Activated naive CD4-positive, alpha-beta T cell treated with anti-CD3 and anti-CD28 coated beads, Interleukin-2, amount 50 U/mL, for 24 hours (primary cell): ENCODE data around the gene GRID1.

ENCODE experiments used
- H3K27ac Mint-ChIP-seq: one replicate; pipeline ENCODE4 v1.8.0; 2021; ENCODE audit warnings: mild to moderate bottlenecking, mixed read lengths
- H3K27me3 Mint-ChIP-seq: one replicate; pipeline ENCODE4 v1.8.0; 2021; ENCODE audit warnings: mixed read lengths
- H3K36me3 Mint-ChIP-seq: one replicate; pipeline ENCODE4 v1.8.0; 2021; ENCODE audit warnings: mixed read lengths
- H3K4me1 Mint-ChIP-seq: one replicate; pipeline ENCODE4 v1.8.0; 2021; ENCODE audit warnings: mixed read lengths
- H3K4me3 Mint-ChIP-seq: one replicate; pipeline ENCODE4 v1.8.0; 2021; ENCODE audit warnings: mild to moderate bottlenecking, mixed read lengths
- H3K9me3 Mint-ChIP-seq: one replicate; pipeline ENCODE4 v1.8.0; 2021; ENCODE audit warnings: mixed read lengths

Gene GRID1

DNA sequence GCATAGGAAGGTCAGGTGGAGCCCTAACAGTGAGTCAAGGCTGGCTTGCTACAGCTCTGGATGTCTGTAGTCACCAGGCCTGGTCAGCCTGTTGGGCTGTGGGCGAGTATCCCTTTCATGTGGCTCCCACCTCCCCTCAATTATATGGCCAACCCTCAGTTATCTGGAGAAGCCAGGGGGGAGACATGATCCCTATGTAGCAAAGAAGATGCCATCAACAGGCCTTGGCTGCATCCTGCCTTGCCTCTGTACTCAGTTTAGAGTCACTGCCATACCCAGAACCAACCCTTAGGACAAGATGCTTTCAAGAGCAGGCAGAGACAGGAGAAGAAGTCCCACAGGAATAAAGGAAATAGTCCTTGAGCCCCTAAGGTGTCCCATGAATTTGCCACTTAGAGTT is 763.9 kb downstream of the GRID1 start:
- Mint-ChIP-seq H3K4me3 (no peak overlapping the region), H3K4me1 (no peaks in the 10 kb centered on the region), H3K27ac (no peak overlapping the region), H3K27me3 (no peaks in the 10 kb centered on the region), H3K36me3 (no peaks in the 10 kb centered on the region), H3K9me3 (no peaks in the 10 kb centered on the region)

DNA sequence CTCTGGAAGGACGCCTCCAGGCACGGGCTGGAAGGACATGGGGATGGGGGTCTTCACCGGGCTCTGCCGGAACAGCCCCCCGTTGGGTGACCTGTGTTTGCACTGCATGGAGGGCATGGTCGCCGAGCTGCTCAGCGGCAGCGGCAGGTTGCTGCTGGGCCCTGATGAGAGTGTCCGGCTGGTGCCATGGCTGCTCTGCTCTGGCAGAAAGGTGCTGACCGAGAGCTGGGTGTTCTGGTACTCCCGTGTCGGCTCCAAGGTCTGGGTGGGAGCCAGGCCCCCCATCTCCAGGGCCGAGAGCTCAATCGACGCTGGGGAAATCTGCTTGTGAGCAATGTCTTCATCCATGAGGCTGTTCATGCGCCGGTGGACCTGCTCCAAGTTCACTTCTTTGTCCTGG is 764.3 kb downstream of the GRID1 start:
- no peaks in the 10 kb centered on the region for H3K4me1 Mint-ChIP-seq

DNA sequence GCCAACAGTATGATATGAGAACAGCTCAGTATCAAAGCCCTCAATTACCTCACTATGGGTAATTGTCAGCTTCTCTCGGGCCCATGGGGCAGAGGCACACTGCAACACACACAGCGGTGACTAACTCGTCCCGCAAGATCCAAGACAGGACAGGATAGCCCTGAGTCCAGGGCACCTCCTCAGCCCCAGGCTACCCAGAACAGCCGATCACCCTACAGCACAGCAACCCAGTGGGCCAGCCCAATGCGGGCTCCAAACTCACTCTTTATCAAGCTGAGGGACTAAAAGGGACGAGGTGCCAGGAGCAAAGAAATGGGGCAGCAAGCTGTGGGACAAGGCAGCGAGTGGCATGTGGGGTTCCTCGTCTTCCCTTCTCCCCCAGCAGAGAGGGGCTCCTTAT is 765.1 kb downstream of the GRID1 start:
- H3K4me1 Mint-ChIP-seq, result no peaks in the 10 kb centered on the region

More for the DNA sequence above, 764.3 kb downstream of the GRID1 start:
- Mint-ChIP-seq H3K36me3 (no peaks in the 10 kb centered on the region), H3K4me3 (no peak overlapping the region), H3K27ac (no peak overlapping the region), H3K27me3 (no peaks in the 10 kb centered on the region), H3K9me3 (no peaks in the 10 kb centered on the region)

DNA sequence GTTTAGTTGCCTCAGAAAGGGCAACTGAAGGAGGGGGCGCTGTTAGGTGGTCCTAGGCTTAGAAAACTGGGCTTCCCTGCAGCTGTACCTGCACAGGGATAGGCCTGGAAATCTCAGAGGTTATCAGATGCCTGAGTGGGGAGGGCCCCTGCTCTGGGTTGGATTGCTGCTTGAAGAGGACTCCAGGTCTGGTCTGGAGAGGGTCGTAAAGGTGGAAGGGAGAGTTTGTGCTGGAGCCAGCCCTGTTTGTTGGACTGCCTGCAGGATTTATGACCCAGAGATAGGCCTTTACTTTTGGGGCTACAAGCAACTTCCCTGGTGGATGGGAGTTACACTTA is 765.9 kb downstream of the GRID1 start:
- no peaks in the 10 kb centered on the region for H3K36me3 Mint-ChIP-seq

More for the DNA sequence above, 765.1 kb downstream of the GRID1 start:
- Mint-ChIP-seq H3K27me3 (no peaks in the 10 kb centered on the region), H3K36me3 (no peaks in the 10 kb centered on the region), H3K4me3 (no peak overlapping the region), H3K9me3 (no peaks in the 10 kb centered on the region), H3K27ac (no peak overlapping the region)

DNA sequence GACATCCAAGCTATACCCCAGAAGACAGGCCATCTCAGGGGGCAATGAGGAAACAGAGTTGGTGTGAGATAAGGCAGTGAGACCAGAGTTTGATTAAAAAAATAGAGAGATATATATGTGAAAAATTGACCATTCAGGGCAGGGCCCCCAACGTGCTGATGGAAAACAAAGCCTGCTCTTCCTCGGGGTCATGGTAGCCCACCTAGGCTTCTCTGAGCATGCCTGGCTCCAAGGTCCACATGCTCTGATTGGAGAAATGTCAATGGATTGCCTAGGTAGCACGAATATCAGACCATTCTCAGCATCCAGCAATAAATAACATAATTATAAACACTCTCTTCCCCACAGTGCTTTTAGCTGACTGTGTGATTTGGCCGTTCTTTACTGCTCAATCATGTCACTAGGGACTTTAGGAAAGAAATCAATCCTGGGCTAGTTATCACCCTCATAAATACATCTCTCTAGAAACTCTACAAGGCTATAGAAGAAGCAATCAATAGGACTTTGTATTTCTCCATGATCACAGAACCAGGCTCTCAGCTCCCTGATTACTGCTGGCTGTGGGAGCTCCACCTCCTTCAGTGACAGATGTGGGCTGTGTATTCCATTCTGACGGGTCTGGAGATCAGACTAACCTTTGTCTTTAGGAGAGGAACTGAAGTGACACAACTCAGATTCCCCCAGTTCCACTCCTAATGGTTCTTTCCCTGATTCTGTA is 766.4 kb downstream of the GRID1 start:
- Mint-ChIP-seq H3K27me3 (no peaks in the 10 kb centered on the region), H3K4me1 (peaks cover 2% of the 10 kb centered on the region), H3K4me3 (no peak overlapping the region), H3K36me3 (no peaks in the 10 kb centered on the region), H3K27ac (no peak overlapping the region), H3K9me3 (no peaks in the 10 kb centered on the region)

More for the DNA sequence above, 765.9 kb downstream of the GRID1 start:
- no peak overlapping the region for H3K27ac Mint-ChIP-seq
- H3K4me1 Mint-ChIP-seq, result no peaks in the 10 kb centered on the region
- no peaks in the 10 kb centered on the region for H3K9me3 Mint-ChIP-seq
- H3K4me3 Mint-ChIP-seq, result no peak overlapping the region
- H3K27me3 Mint-ChIP-seq, result no peaks in the 10 kb centered on the region

DNA sequence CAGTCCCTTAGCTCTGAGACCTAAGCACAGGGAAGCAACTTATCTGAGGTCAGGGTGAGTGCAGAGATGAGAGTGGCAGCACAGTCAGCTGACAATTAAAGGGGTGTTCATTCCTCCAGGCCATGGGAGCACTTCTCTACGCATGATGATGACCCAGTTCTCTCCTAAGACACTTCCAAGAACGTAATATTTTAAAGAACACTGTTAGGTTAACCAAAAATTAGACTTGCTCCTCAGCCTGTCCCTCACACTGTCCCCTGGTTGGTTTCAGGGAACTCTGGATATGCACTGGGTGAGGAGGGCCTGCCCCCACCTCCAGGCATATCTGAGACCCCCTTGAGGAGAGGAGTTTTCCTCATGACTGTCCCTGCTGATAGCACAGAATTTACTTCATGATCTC is 767.5 kb downstream of the GRID1 start:
- no peaks in the 10 kb centered on the region for H3K36me3 Mint-ChIP-seq
- no peak overlapping the region for H3K4me3 Mint-ChIP-seq
- peaks cover 13% of the 10 kb centered on the region for H3K4me1 Mint-ChIP-seq
- H3K27ac Mint-ChIP-seq, result no peak overlapping the region
- no peaks in the 10 kb centered on the region for H3K9me3 Mint-ChIP-seq
- no peaks in the 10 kb centered on the region for H3K27me3 Mint-ChIP-seq

DNA sequence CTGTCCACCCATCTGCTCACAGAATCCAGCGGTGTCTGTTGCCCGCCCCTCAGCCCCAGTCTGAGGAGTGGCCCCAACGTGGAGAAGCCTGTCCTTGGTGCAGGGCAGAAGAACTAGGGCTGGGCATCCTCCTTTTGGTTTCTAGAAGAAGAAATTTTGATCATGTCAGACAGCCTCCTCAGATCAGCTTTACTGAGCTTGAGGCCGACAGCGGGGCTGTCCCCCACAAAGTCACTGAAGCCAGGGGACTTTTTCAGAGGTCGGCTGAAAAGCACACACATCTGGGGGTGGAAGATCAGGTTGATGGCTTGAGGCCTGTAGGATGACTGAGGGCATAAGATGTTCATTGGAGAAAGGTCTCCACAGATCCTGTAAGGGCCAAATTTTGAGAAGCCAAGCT is 767.9 kb downstream of the GRID1 start:
- Mint-ChIP-seq H3K27ac (no peak overlapping the region), H3K36me3 (no peaks in the 10 kb centered on the region), H3K4me1 (peaks cover 17% of the 10 kb centered on the region), H3K27me3 (no peaks in the 10 kb centered on the region), H3K9me3 (no peaks in the 10 kb centered on the region), H3K4me3 (no peak overlapping the region)

DNA sequence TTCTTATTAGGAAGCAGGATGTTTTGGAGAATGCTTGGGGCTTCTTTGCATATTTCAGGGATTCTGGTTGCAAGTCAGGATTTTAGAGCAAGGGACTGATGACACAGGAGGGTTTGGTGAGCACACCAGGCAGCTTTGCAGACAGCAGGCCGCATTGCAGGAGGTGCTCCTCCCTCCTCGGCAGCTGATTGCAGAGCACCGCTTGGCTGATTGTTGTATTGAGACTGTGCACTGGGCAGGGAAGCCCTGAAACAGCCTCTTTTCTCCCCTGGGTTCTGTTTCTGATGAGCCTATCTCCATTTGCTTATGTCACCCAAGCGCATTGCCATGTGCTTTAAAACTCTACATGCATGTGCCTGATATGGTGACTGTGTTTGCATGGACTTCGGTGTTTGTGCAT is 769.6 kb downstream of the GRID1 start:
- Mint-ChIP-seq H3K27ac (no peak overlapping the region), H3K36me3 (no peaks in the 10 kb centered on the region), H3K4me3 (no peak overlapping the region), H3K9me3 (no peaks in the 10 kb centered on the region), H3K4me1 (peaks cover 20% of the 10 kb centered on the region), H3K27me3 (no peaks in the 10 kb centered on the region)

DNA sequence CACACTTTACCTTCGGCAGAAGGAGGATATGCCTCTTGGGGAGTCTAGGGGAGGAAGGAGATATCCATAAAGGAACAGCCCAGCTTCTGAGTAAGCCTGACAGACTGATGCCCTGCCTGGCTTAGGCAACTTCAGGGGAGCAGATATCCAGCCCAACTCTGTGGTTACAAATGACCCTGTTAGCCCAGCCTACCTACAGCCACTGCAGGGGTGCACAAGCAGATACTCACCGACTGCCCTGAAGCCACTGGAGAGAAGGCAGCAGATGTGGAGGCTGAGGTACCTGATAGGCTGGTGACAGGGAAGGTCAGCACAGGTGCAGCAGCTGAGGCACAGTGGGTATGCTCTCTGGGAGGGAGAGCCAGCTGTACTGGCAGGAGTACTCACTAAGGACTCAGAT is 770.2 kb downstream of the GRID1 start:
- Mint-ChIP-seq H3K27ac (no peak overlapping the region), H3K4me3 (no peak overlapping the region), H3K36me3 (no peaks in the 10 kb centered on the region), H3K27me3 (no peaks in the 10 kb centered on the region), H3K9me3 (no peaks in the 10 kb centered on the region), H3K4me1 (peaks cover 20% of the 10 kb centered on the region)

DNA sequence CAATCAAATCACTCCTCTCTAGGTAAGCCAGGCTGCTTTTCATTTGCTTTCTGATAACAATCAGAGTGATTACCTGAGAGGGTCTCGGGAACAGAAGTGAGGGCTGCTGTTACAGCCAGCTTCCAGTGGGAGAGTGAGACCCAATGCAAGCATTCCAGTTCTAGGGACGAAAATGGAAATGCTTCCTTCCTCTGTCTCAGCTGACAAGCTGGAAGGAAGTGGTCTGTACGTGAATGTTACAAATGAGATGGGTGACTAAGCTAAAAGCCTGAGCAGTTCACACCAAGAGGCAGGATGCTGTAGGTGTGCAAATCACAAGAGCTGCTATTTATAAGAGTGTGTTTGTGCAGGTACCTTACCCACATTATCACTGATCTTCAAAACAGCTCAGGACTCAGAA is 772.4 kb downstream of the GRID1 start:
- H3K27ac Mint-ChIP-seq, result peak overlapping the region; percentile 18
- H3K27me3 Mint-ChIP-seq, result no peaks in the 10 kb centered on the region
- H3K36me3 Mint-ChIP-seq, result no peaks in the 10 kb centered on the region
- peaks cover 20% of the 10 kb centered on the region for H3K4me1 Mint-ChIP-seq
- H3K9me3 Mint-ChIP-seq, result no peaks in the 10 kb centered on the region
- H3K4me3 Mint-ChIP-seq, result no peak overlapping the region

DNA sequence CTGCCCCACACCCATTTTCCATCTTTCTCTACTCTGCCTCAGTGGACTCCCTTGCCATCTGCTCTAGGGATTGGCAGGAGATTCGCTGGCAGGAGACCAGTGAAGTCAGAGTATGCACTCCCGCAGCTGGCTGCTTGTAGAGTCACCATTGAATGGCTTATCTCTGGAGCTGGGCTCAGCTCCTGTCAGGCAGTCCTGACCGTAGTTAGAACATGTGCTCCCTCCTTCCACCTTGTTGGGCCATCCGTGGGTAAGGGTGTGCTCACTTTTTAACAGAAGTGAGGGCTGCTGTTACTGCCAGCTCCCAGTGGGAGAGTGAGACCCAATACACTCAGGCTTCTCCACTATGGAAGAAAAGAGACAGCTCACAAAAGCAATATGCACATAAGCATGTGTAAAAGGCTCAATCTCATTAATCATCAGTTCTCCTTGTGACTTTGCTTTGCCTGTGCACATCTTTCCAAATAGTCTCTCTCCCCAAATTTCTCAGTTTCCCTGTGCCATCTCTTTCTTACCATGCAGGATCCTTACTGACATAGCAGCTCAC is 773.3 kb downstream of the GRID1 start:
- H3K4me1 Mint-ChIP-seq, result peaks cover 20% of the 10 kb centered on the region
- no peaks in the 10 kb centered on the region for H3K27me3 Mint-ChIP-seq
- no peaks in the 10 kb centered on the region for H3K36me3 Mint-ChIP-seq
- H3K9me3 Mint-ChIP-seq, result no peaks in the 10 kb centered on the region
- no peak overlapping the region for H3K4me3 Mint-ChIP-seq
- H3K27ac Mint-ChIP-seq, result no peak overlapping the region

DNA sequence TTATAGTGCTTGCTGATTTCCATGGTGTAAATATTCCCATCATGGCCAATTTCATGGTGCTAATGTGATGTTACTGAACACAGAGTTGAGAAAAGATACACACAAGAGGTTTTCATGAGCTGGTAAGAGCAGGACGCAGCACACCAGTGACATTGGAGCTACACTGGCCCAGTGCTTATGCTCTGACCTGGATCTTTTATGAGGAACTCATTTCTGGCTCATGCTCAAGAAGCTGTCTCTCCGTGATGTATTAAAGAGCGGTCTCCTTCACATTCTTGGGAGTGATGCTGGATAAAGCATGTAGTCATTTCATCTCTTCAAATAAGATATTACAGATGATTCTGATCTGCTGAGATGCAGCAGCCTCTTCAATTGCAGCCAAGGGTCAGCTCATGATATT is 785.2 kb downstream of the GRID1 start:
- H3K27me3 Mint-ChIP-seq, result no peaks in the 10 kb centered on the region
- H3K4me1 Mint-ChIP-seq, result no peaks in the 10 kb centered on the region
- no peak overlapping the region for H3K27ac Mint-ChIP-seq
- no peaks in the 10 kb centered on the region for H3K36me3 Mint-ChIP-seq
- no peak overlapping the region for H3K4me3 Mint-ChIP-seq
- no peaks in the 10 kb centered on the region for H3K9me3 Mint-ChIP-seq

DNA sequence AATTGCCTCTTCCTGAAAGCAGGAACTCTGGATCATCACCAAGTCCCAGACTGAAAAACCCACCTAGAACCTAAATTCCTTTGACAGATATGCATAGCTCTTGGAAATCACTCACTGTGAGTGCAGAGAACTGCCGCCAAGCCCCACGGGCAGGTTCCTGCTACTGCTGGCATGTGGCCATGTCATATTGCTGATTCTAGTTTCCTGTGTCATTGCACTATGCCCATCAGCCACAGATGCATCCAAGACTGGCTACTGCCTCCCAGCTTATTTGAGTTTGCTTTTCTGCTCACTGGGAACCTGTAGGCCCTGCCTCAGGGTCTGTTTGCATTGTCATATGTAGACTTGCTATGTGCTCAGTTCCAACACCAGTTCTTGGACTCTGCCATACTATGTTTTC is 786.0 kb downstream of the GRID1 start:
- Mint-ChIP-seq H3K4me3 (no peak overlapping the region), H3K27me3 (no peaks in the 10 kb centered on the region), H3K4me1 (no peaks in the 10 kb centered on the region), H3K9me3 (no peaks in the 10 kb centered on the region), H3K36me3 (no peaks in the 10 kb centered on the region), H3K27ac (no peak overlapping the region)

DNA sequence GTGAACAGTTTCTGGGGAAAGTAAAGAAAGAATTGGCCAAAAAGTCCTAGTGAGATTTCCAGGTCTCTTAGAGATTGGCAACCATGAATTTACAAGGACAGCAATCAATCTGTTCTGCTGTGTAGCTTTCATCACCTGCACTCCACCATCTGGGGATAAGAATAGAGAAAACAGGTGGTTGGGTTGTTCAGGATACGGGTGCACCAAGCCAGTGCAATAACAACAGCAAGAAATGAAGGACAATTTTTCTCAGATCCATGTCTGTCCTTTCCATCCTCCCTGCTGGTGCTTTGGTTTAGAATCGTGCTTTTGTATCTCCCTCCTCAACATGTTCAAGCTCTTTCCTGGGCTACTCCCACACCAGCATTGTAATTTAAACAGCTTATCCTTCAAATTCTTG is 787.7 kb downstream of the GRID1 start:
- H3K9me3 Mint-ChIP-seq, result no peaks in the 10 kb centered on the region
- no peak overlapping the region for H3K27ac Mint-ChIP-seq
- H3K36me3 Mint-ChIP-seq, result no peaks in the 10 kb centered on the region
- peaks cover 2% of the 10 kb centered on the region for H3K27me3 Mint-ChIP-seq
- H3K4me1 Mint-ChIP-seq, result no peaks in the 10 kb centered on the region
- H3K4me3 Mint-ChIP-seq, result no peak overlapping the region

DNA sequence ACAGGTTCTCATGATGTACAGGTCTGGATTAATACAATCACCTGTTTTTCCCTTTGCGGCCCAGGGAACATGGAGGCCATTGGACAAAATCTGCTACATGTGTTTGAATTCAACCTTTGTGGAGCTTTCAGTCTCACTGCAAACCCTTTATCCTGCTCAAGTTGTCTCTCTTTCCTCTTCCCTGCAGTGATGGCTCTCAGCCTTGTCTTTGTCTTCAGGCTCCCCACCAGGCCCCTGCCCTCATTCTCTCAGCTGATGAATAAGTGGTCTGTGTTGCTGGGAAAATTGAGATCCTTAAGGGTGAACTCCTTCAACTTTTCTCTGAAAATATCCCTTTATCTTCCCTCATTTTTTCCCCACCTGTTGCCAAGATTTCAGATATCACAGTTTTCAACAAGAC is 791.2 kb downstream of the GRID1 start:
- Mint-ChIP-seq H3K27ac (no peak overlapping the region), H3K4me1 (no peaks in the 10 kb centered on the region), H3K27me3 (peaks cover 2% of the 10 kb centered on the region), H3K36me3 (no peaks in the 10 kb centered on the region), H3K4me3 (no peak overlapping the region), H3K9me3 (no peaks in the 10 kb centered on the region)

DNA sequence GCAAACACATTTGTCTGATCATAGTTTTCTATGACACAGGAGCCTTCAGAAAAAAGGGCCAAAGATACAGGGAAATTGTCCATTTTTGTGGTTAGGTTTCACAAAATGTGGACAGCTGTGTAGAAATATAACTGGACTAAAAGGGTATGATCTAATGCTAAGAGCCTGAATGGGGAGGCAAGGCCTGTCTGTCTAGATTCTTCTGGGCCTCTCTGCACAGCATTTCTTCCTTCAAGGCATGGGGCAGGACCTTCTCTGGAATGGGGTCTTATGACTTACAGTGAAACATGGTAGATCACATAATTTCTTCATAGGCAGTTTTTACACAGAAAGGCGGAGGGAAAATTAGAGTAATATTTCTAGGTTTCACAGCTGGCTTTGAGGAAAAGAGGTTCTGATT is 795.7 kb downstream of the GRID1 start:
- Mint-ChIP-seq H3K4me1 (no peaks in the 10 kb centered on the region), H3K36me3 (no peaks in the 10 kb centered on the region), H3K4me3 (no peak overlapping the region), H3K9me3 (no peaks in the 10 kb centered on the region), H3K27ac (no peak overlapping the region), H3K27me3 (peaks cover 2% of the 10 kb centered on the region)

DNA sequence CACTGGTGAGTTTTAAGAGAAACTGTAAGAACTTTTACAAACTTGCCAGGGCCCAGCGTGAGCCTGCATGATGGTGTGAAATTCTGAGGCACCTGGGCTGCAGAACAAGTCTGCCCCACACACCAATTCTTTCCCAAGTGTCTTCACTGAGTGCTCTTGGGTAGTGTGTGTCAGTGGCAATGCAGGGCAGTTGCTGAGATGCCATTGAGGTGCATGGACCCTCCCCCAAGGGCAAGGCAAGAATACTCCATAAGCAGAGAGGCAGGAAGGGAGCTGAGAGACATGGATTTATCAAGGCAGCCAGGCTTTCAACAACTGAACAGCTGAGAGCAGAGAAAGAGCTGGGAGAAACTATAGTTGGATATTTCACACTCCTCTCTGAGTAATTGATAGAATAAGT is 801.2 kb downstream of the GRID1 start:
- no peaks in the 10 kb centered on the region for H3K9me3 Mint-ChIP-seq
- no peaks in the 10 kb centered on the region for H3K4me1 Mint-ChIP-seq
- no peak overlapping the region for H3K4me3 Mint-ChIP-seq
- H3K36me3 Mint-ChIP-seq, result no peaks in the 10 kb centered on the region
- no peaks in the 10 kb centered on the region for H3K27me3 Mint-ChIP-seq
- H3K27ac Mint-ChIP-seq, result no peak overlapping the region
